ENCODE results near the gene CCDC68. TPM values are rescaled to one million over a fixed set of nuclear protein-coding genes. Genes with fewer than 3 reads are reported as not detected.

The CCDC68 gene
- total RNA-seq, 1 experiment from 2014 or later: not detected

- CTCF ChIA-PET: no interaction called here
- Histone ChIP-seq H3K27ac (ENCODE audit: low read depth, low read length, poor library complexity, severe bottlenecking) (no peak overlapping the region), H3K4me1 (ENCODE audit: insufficient read depth, low read length, poor library complexity, severe bottlenecking) (no peaks in the 10 kb centered on the region), H3K36me3 (ENCODE audit: insufficient read depth, low read length, poor library complexity, severe bottlenecking) (no peaks in the 10 kb centered on the region), H3K4me3 (ENCODE audit: low read depth, low read length, poor library complexity, severe bottlenecking) (no peak overlapping the region), H3K27me3 (replicated peaks; ENCODE audit: insufficient read depth, low read depth, low read length, poor library complexity) (peaks cover 5% of the 10 kb centered on the region), H3K9me3 (ENCODE audit: low read depth, low read length, poor library complexity, severe bottlenecking) (no peaks in the 10 kb centered on the region)
- no peak for DNase-seq (ENCODE audit: low spot score)
- no TSS peak for BruUV-seq (replicated peaks)
- POLR2A ChIA-PET (ENCODE audit: low non-redundant PET): no interaction called here
- TF ChIP-seq CTCF (conservative IDR thresholded peaks at IDR 0.05; ENCODE audit: low read depth, low read length) (no peak), EZH2 (IDR thresholded peaks at IDR 0.05; ENCODE audit: borderline replicate concordance, low read depth, low read length, poor library complexity, severe bottlenecking) (no peak)
- intact Hi-C loops (cut with micrococcal nuclease; ENCODE audit: unreplicated experiment): no loop called here
These were observed 59.0 kb downstream of the CCDC68 start for GRCh38 chr18:54900290-54900689.

GRCh38 chr18:54899500-54899899, 59.8 kb downstream of the CCDC68 start:
- Histone ChIP-seq H3K4me3 (ENCODE audit: low read depth, low read length, poor library complexity, severe bottlenecking) (no peak overlapping the region), H3K9me3 (ENCODE audit: low read depth, low read length, poor library complexity, severe bottlenecking) (no peaks in the 10 kb centered on the region), H3K27ac (ENCODE audit: low read depth, low read length, poor library complexity, severe bottlenecking) (no peak overlapping the region), H3K27me3 (replicated peaks; ENCODE audit: insufficient read depth, low read depth, low read length, poor library complexity) (peaks cover 5% of the 10 kb centered on the region), H3K36me3 (ENCODE audit: insufficient read depth, low read length, poor library complexity, severe bottlenecking) (no peaks in the 10 kb centered on the region), H3K4me1 (ENCODE audit: insufficient read depth, low read length, poor library complexity, severe bottlenecking) (no peaks in the 10 kb centered on the region)
- BruUV-seq (replicated peaks): no TSS peak
- intact Hi-C loops (cut with micrococcal nuclease; ENCODE audit: unreplicated experiment): no loop called here
- POLR2A ChIA-PET (ENCODE audit: low non-redundant PET): no interaction called here
- no peak for TF ChIP-seq EZH2 (IDR thresholded peaks at IDR 0.05; ENCODE audit: borderline replicate concordance, low read depth, low read length, poor library complexity, severe bottlenecking)
- no peak for TF ChIP-seq CTCF (conservative IDR thresholded peaks at IDR 0.05; ENCODE audit: low read depth, low read length)
- DNase-seq (ENCODE audit: low spot score): no peak
- CTCF ChIA-PET: no interaction called here

- POLR2A ChIA-PET (ENCODE audit: low non-redundant PET): no interaction called here
- BruUV-seq (replicated peaks): no TSS peak
- CTCF ChIA-PET: no interaction called here
These were observed 70.3 kb downstream of the CCDC68 start for GRCh38 chr18:54888933-54889332.

More at GRCh38 chr18:54888933-54889332, 70.3 kb downstream of the CCDC68 start:
- H3K9me3 ChIP-seq (ENCODE audit: low read depth, low read length, poor library complexity, severe bottlenecking): no peaks in the 10 kb centered on the region
- H3K36me3 ChIP-seq (ENCODE audit: insufficient read depth, low read length, poor library complexity, severe bottlenecking): no peaks in the 10 kb centered on the region
- TF ChIP-seq CTCF (conservative IDR thresholded peaks at IDR 0.05; ENCODE audit: low read depth, low read length): no peak
- TF ChIP-seq EZH2 (IDR thresholded peaks at IDR 0.05; ENCODE audit: borderline replicate concordance, low read depth, low read length, poor library complexity, severe bottlenecking): no peak
- intact Hi-C loops (cut with micrococcal nuclease; ENCODE audit: unreplicated experiment): no loop called here
- H3K27ac ChIP-seq (ENCODE audit: low read depth, low read length, poor library complexity, severe bottlenecking): no peak overlapping the region
- peaks cover 59% of the 10 kb centered on the region for H3K27me3 ChIP-seq (replicated peaks; ENCODE audit: insufficient read depth, low read depth, low read length, poor library complexity)
- no peak for DNase-seq (ENCODE audit: low spot score)
- no peaks in the 10 kb centered on the region for H3K4me1 ChIP-seq (ENCODE audit: insufficient read depth, low read length, poor library complexity, severe bottlenecking)
- H3K4me3 ChIP-seq (ENCODE audit: low read depth, low read length, poor library complexity, severe bottlenecking): no peak overlapping the region

Data from A673 (cell line).